Liver (tissue), 9 donors: ENCODE results near the gene SERPINB1. TPM values are rescaled to one million over a fixed set of nuclear protein-coding genes. Genes with fewer than 3 reads are reported as not detected.

Experiments used
- DNase-seq: peaks from one replicate; pipeline ENCODE4 v3.0.0-alpha.2; 2017; ENCODE audit warnings: low spot score
- H3K27ac ChIP-seq, 2 donors: one replicate each; pipeline ENCODE4 v1.7.0; 2013; ENCODE audit warnings: inconsistent platforms in 2 of 2, low read length in 2 of 2, control low read depth in 1 of 2, low read depth in 1 of 2, mild to moderate bottlenecking in 1 of 2
- H3K27me3 ChIP-seq, 4 donors: one replicate each; pipeline versions ENCODE4 v1.6.1 to v1.7.0; 2013; ENCODE audit warnings: low read length in 3 of 4, inconsistent platforms in 1 of 4, mild to moderate bottlenecking in 1 of 4, moderate library complexity in 1 of 4; ENCODE audit not compliant: control insufficient read depth in 4 of 4, insufficient read depth in 4 of 4
- H3K36me3 ChIP-seq, 4 donors: one replicate each; pipeline versions ENCODE4 v1.6.1 to v1.7.0; 2013; ENCODE audit warnings: low read length in 3 of 4, mild to moderate bottlenecking in 3 of 4, low read depth in 1 of 4, moderate library complexity in 1 of 4; ENCODE audit not compliant: control insufficient read depth in 4 of 4, insufficient read depth in 3 of 4
- H3K4me1 ChIP-seq, 4 donors: one replicate each; pipeline versions ENCODE4 v1.6.1 to v1.7.0; 2013; ENCODE audit warnings: low read length in 3 of 4, mild to moderate bottlenecking in 3 of 4, moderate library complexity in 1 of 4; ENCODE audit not compliant: control insufficient read depth in 4 of 4, insufficient read depth in 4 of 4
- H3K4me3 ChIP-seq, 3 donors: one replicate each; pipeline versions ENCODE4 v1.6.1 to v1.7.0; 2013; ENCODE audit warnings: low read length in 3 of 3, control low read depth in 1 of 3, low read depth in 1 of 3, mild to moderate bottlenecking in 1 of 3
- H3K9ac ChIP-seq, 2 donors: one replicate each; pipeline ENCODE4 v1.7.0; 2013; ENCODE audit warnings: low read length in 2 of 2, mild to moderate bottlenecking in 2 of 2, moderate library complexity in 2 of 2, control low read depth in 1 of 2, low read depth in 1 of 2
- H3K9me3 ChIP-seq, 4 donors: one replicate each; pipeline versions ENCODE4 v1.6.1 to v1.7.0; 2013; ENCODE audit warnings: low read length in 3 of 4; ENCODE audit not compliant: control insufficient read depth in 4 of 4
- ATF3 ChIP-seq: IDR thresholded peaks from 2 replicates; pipeline ENCODE4 v1.6.1; 2016; ENCODE audit warnings: antibody characterized with exemption
- CTCF ChIP-seq: fragments of 150-350 bp; IDR thresholded peaks from 2 replicates; pipeline ENCODE4 v1.5.1; 2017; ENCODE audit warnings: improper control_type of control experiment, low read depth, low read length; ENCODE audit not compliant: missing input control
- EGR1 ChIP-seq, 2 donors: IDR thresholded peaks; 2 replicates each; pipeline ENCODE4 v1.6.1; 2016 to 2018; ENCODE audit warnings: antibody characterized with exemption in 2 of 2, low read depth in 2 of 2
- FOXA1 ChIP-seq: IDR thresholded peaks from 2 replicates; pipeline ENCODE4 v1.6.1; 2016; ENCODE audit warnings: antibody characterized with exemption
- FOXA2 ChIP-seq: IDR thresholded peaks from 2 replicates; pipeline ENCODE4 v1.6.1; 2016; ENCODE audit warnings: antibody characterized with exemption
- GABPA ChIP-seq, 2 donors: IDR thresholded peaks in 1 of 2; conservative IDR thresholded peaks in 1 of 2; 2 replicates each; pipeline ENCODE4 v1.6.1; 2016; ENCODE audit warnings: antibody characterized with exemption in 2 of 2, mild to moderate bottlenecking in 1 of 2, moderate library complexity in 1 of 2
- HNF4A ChIP-seq, 2 donors: conservative IDR thresholded peaks; 2 replicates each; pipeline ENCODE4 v1.6.1; 2016; ENCODE audit warnings: antibody characterized with exemption in 2 of 2, mild to moderate bottlenecking in 2 of 2
- HNF4G ChIP-seq: IDR thresholded peaks from 2 replicates; pipeline ENCODE4 v1.6.1; 2016; ENCODE audit warnings: antibody characterized with exemption
- JUND ChIP-seq, 2 donors: IDR thresholded peaks; 2 replicates each; pipeline ENCODE4 v1.6.1; 2016; ENCODE audit warnings: antibody characterized with exemption in 2 of 2
- MAX ChIP-seq: IDR thresholded peaks from 2 replicates; pipeline ENCODE4 v1.6.1; 2016; ENCODE audit warnings: antibody characterized with exemption
- NR2F2 ChIP-seq: IDR thresholded peaks from 2 replicates; pipeline ENCODE4 v1.6.1; 2016; ENCODE audit warnings: antibody characterized with exemption
- RAD21 ChIP-seq, 2 donors: IDR thresholded peaks; 2 replicates each; pipeline ENCODE4 v1.6.1; 2016; ENCODE audit warnings: antibody characterized with exemption in 2 of 2, mild to moderate bottlenecking in 2 of 2
- REST ChIP-seq: IDR thresholded peaks from 2 replicates; pipeline ENCODE4 v1.6.1; 2016; ENCODE audit warnings: antibody characterized with exemption, mild to moderate bottlenecking
- RXRA ChIP-seq, 2 donors: IDR thresholded peaks; 2 replicates each; pipeline ENCODE4 v1.6.1; 2017 to 2018; ENCODE audit warnings: antibody characterized with exemption in 2 of 2, mild to moderate bottlenecking in 1 of 2
- SP1 ChIP-seq: IDR thresholded peaks from 2 replicates; pipeline ENCODE4 v1.6.1; 2018; ENCODE audit warnings: antibody characterized with exemption, mild to moderate bottlenecking
- TAF1 ChIP-seq: conservative IDR thresholded peaks from 2 replicates; pipeline ENCODE4 v1.6.1; 2016; ENCODE audit warnings: antibody characterized with exemption, mild to moderate bottlenecking
- YY1 ChIP-seq: IDR thresholded peaks from 2 replicates; pipeline ENCODE4 v1.6.1; 2016; ENCODE audit warnings: antibody characterized with exemption, mild to moderate bottlenecking
- ZBTB33 ChIP-seq: IDR thresholded peaks from 2 replicates; pipeline ENCODE4 v1.6.1; 2016; ENCODE audit warnings: antibody characterized with exemption
- WGBS: extraction: QIAGEN DNeasy Blood & Tissue Kit; methylation state at CpG from one replicate; pipeline ENCODE4 v1.1.7; 2013; 5-methylcytosine and 5-hydroxymethylcytosine counted together
- polyA plus RNA-seq, 2 donors: library from polyadenylated mRNA; stranded (reverse) in 1 of 2; unstranded in 1 of 2; fragments of 200-250 nt in 1 of 2; fragments of >200 nt in 1 of 2; fragmentation: Nextera tagmentation in 1 of 2; extraction: Ambion mirVana in 1 of 2; gene quantifications; one replicate each; pipeline versions ENCODE4 v1.2.1 to v1.2.3, GENCODE V29; 2013 to 2015
- total RNA-seq, 2 donors: library from RNA; depleted of rRNA; stranded (reverse); fragments of >200 nt; gene quantifications; one replicate each; pipeline ENCODE4 v1.2.3, GENCODE V29; 2014
- donor health status: healthy.
- donor health status: healthy.
- donor health status: healthy.
- donor health status: healthy.
- donor health status: healthy.

SERPINB1 gene
- total and polyA plus RNA-seq, 4 donors, result 12.5 to 34.3 (median 18.6) TPM

- H3K36me3 ChIP-seq, result peaks cover 6 to 23% (median 16%) of the 10 kb centered on the region in 4 donors
- H3K9ac ChIP-seq, result no peak overlapping the region
- TF ChIP-seq SP1 (no peak), CTCF (no peak), HNF4A (conservative IDR thresholded peaks at IDR 0.05) (no peak), RAD21 (IDR thresholded peaks at IDR 0.05) (no peak), GABPA (IDR thresholded peaks at IDR 0.05 in 1 of 2, conservative IDR thresholded peaks at IDR 0.05 in 1 of 2) (no peak), TAF1 (no peak), YY1 (no peak), ATF3 (no peak), RXRA (IDR thresholded peaks at IDR 0.05) (no peak), EGR1 (IDR thresholded peaks at IDR 0.05; ENCODE audit: low read depth in 2 of 2) (no peak), ZBTB33 (no peak), JUND (IDR thresholded peaks at IDR 0.05) (no peak), FOXA1 (no peak), REST (no peak), NR2F2 (no peak), MAX (no peak), FOXA2 (no peak), HNF4G (no peak)
- no peak overlapping the region for H3K4me3 ChIP-seq
- H3K4me1 ChIP-seq, result peaks cover 0 to 1% (median 0%) of the 10 kb centered on the region in 4 donors
- WGBS, result 47% methylated on average over 3 of the region's 3 CpGs
- H3K27ac ChIP-seq, result no peak overlapping the region
- no peaks in the 10 kb centered on the region for H3K9me3 ChIP-seq
- H3K27me3 ChIP-seq, result no peaks in the 10 kb centered on the region
- DNase-seq, result no peak
These were observed 11.5 kb downstream of the SERPINB1 start for GRCh38 chr6:2830183-2830582.
